Eye (tissue), 1 donor: ENCODE results near the gene CFC1.
"Not testable (repeated sequence)": the region's sequence is repeated elsewhere in the genome, so short reads cannot be mapped to it uniquely, and the experiment has no call there.

Experiments used
- DNase-seq: peaks from one replicate; pipeline ENCODE4 v3.0.0-alpha.2; 2015

CFC1 gene

DNA sequence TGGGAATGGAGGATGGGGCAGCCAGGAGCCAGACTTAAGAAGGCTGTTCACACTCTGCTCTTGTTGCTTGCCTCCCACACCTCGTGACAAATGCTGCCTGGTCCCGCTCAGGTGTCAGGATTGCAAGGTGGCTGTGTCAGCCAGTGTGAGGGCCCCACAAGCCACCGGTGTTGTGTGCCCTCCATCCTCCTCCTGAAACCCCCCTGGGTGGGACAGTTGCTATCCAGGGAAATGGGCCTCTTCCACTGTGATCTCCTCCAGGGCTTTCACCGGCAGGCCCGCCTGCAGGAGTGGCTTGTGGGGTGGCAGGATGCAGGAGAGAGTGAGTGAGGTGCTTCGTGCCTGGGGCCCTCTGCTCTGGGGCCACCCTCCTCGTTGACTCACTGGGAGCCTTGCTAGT, 16.4 kb downstream of the CFC1 start:
- not testable (repeated sequence) for DNase-seq

DNA sequence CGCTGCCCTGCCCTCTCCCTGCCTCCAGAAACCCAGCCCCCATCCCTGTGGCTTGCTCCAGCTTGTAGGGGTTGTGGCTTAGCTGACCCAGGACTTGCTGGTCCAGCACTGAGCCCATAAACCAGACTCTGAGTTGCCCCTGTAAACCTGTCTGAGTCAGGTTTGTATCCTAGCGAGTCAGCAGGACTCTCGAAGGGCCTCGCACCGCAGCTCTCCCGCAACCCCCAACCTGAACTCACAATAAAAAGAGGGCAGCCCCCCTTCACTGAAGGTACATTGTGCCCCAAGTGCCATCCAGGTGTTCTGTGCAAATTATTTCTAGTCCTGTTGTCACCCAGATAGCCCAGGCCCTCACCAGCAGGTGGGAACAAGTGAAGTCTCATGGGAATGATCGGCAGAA, 17.9 kb downstream of the CFC1 start:
- not testable (repeated sequence) for DNase-seq

DNA sequence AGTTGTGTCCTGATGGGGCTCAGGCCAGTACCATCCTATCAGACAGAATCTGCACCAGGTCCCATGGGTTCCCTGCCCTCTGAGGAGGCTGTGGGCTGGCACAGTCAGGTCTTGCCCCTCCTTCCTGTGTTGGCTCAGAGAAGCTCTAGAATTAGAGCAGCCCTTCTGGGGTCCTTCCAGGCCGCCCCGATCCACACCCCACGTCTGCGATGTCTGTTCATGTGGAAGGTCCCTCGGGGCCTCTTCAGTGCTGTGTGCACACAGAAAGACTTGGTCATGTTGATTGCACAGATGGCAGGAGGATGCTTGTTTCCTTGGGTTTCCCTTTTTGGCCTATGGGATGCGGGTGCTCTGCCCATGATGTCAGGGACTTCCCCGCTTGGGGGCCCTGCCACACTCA, 20.3 kb downstream of the CFC1 start:
- not testable (repeated sequence) for DNase-seq

DNA sequence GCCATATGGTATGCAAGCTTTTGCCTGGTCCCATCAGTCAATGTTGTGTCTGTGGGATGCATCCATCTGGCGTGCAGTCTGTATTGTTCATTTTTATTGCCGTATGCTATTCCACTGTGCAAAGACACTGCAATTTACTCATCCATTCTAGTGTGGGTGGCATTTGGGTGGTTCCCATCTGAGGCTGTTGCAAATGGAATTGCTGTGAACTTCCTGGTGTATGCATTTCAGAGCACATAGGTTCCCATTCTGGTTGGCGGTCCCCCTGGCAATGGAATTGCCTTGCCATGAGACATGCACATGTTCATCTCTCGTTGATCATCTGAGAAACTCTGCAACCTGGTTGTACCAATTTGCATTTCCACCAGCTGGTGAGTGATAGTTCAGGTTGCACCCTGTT, 21.8 kb downstream of the CFC1 start:
- DNase-seq: not testable (repeated sequence)

DNA sequence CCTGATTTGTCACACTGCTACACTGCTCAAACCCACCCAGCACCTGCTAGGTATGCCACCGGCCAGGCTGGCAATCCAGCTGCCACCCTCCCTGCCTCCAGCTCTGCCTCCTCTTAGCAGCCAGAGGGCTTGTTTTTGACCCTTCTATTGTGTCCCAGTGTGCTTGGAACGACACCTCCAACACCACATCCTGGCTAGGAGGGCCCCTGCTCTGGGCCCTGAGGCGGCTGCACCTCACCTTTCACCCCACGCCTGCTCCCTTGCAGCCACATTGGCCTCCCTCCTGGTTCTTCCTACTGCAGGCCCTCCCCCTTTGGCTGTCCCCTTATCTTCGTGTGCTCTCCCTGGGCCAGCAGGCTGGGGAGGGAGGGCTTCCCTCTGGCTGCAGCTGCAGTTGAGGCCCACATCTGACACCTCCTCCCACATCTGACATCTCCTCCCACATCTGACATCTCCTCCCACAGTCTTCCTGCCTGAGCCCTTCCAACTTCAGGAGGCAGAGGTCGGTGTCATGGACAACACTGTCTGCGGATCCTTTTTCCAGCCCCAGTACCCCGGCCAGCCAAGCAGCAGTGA, 23.1 kb downstream of the CFC1 start:
- not testable (repeated sequence) for DNase-seq

DNA sequence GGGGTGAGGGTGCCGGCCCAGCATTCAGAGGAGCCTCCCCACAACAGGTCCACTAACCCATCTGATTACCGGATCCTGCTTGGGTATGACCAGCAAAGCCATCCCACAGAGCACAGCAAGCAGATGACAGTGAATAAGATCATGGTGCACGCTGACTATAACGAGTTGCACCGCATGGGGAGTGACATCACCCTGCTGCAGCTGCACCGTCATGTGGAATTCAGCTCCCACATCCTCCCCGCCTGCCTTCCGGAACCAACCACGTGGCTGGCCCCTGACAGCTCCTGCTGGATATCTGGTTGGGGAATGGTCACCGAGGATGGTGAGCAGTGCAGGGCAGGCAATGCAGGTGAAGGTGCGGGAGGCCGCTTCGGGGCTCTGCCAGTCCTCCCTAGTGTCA, 25.1 kb downstream of the CFC1 start:
- not testable (repeated sequence) for DNase-seq

DNA sequence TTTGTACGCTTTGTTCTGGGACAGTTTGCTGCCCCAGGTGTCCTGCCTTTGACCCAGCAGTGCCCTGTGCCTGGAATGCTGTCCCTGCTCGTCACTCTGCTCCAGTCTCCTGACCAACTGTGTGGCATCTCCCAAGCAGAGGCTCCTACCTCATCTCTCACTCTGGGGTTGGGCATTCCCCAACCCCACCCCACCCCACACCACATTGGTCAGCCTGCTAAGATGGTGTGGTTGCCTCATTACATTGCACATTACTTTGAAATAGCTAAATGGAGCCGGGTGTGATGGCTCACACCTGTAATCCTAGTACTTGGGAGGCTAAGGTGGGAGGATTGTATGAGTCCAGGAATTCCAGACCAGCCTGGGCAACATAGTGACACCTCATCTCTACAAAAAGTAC, 27.4 kb downstream of the CFC1 start:
- not testable (repeated sequence) for DNase-seq

DNA sequence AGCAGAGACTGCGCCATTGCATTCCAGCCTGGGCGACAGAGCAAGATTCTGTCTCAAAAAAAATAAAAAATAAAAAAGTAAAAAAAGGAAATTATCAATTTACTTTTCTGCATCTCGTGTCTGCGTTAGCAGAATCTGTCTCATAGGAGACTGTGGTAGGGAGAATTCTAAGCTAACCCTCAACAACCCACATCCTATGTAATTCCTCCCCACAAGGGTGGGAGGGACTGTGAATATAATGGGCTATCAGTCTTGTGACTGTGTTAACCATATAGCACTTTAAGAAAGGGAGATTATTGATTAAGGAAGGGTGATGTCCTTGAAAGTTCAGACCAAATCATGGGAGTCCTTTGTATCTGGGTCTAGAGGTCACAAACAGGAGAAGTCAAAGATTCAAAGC, 33.2 kb downstream of the CFC1 start:
- not testable (repeated sequence) for DNase-seq

DNA sequence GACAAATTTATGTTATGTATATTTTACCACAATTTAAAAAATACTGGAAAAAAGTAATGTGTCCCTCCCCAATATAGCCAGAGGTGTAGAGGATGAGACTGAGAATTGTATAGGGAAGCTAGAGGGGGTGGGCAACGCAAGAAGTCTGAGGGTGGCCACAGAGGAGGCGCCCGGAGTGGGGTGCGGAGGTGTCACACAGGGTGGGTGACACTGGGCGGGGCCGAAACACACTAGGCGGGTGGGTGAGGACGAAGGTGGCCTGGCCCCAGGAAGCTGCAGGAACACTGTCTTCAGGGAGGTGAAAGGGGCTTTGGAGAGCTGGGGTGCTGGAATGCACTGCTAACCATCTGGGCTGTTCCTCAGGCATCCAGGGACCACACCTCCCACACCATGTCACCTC, 42.9 kb downstream of the CFC1 start:
- not testable (repeated sequence) for DNase-seq

DNA sequence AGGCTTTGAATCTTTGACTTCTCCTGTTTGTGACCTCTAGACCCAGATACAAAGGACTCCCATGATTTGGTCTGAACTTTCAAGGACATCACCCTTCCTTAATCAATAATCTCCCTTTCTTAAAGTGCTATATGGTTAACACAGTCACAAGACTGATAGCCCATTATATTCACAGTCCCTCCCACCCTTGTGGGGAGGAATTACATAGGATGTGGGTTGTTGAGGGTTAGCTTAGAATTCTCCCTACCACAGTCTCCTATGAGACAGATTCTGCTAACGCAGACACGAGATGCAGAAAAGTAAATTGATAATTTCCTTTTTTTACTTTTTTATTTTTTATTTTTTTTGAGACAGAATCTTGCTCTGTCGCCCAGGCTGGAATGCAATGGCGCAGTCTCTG, 45.2 kb downstream of the CFC1 start:
- not testable (repeated sequence) for DNase-seq

DNA sequence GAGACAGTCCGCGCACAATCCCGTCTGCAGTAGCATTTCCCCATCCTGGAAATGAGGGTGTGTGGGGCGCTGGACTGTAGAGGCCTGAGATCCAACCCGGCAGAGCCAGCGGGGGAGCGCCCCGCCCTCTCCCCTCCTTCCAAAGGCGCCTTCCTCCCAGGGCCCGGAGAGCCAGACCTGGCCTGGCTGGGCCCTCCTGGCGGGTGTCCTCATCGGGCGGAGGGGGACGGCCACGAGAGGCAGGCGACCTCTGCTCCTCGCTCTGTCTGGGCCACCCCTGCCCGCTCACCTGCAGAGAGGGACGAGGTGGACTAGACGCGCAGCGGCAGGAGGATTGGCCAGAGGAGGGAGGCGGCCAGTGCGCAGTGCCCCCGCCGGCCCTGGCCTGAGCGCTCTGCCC, 49.9 kb downstream of the CFC1 start:
- DNase-seq: not testable (repeated sequence)

DNA sequence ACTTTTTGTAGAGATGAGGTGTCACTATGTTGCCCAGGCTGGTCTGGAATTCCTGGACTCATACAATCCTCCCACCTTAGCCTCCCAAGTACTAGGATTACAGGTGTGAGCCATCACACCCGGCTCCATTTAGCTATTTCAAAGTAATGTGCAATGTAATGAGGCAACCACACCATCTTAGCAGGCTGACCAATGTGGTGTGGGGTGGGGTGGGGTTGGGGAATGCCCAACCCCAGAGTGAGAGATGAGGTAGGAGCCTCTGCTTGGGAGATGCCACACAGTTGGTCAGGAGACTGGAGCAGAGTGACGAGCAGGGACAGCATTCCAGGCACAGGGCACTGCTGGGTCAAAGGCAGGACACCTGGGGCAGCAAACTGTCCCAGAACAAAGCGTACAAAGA, 51.0 kb downstream of the CFC1 start:
- DNase-seq: not testable (repeated sequence)

DNA sequence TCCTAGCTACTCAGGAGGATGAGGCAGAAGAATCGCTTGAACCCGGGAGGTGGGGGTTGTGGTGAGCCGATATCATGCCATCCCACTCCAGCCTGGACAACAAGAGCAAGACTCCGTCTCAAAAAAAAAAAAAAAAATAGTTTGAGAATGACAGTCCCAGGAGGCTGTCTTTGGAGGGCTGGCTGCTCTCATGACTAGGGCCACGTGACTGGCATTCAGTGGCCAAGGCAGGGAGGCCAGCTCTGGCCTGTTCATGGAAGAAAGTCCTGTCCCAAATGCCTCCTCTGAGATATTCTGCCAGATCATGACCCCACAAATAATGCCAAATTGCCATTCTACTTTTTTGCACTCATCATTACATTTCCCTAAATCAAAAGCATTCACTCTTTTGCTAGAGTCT, 54.4 kb downstream of the CFC1 start:
- DNase-seq: not testable (repeated sequence)

DNA sequence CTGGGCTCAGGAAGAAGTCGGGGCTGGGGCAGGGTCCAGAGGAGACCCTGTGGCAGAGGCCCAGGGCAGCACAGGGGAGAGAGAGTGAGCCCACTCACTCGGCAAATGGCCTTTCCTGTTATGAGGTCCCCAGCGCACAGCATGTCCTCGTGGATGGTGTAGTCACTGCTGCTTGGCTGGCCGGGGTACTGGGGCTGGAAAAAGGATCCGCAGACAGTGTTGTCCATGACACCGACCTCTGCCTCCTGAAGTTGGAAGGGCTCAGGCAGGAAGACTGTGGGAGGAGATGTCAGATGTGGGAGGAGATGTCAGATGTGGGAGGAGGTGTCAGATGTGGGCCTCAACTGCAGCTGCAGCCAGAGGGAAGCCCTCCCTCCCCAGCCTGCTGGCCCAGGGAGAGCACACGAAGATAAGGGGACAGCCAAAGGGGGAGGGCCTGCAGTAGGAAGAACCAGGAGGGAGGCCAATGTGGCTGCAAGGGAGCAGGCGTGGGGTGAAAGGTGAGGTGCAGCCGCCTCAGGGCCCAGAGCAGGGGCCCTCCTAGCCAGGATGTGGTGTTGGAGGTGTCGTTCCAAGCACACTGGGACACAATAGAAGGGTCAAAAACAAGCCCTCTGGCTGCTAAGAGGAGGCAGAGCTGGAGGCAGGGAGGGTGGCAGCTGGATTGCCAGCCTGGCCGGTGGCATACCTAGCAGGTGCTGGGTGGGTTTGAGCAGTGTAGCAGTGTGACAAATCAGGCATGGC, 55.4 kb downstream of the CFC1 start:
- DNase-seq: not testable (repeated sequence)

DNA sequence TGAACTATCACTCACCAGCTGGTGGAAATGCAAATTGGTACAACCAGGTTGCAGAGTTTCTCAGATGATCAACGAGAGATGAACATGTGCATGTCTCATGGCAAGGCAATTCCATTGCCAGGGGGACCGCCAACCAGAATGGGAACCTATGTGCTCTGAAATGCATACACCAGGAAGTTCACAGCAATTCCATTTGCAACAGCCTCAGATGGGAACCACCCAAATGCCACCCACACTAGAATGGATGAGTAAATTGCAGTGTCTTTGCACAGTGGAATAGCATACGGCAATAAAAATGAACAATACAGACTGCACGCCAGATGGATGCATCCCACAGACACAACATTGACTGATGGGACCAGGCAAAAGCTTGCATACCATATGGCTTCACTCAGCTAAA, 56.6 kb downstream of the CFC1 start:
- DNase-seq: not testable (repeated sequence)
